Heart right ventricle (tissue), 16 donors: Measurements from ENCODE around the gene RNF213. TPM values are rescaled to one million over a fixed set of nuclear protein-coding genes. Genes with fewer than 3 reads are reported as not detected.

Experiments used
- ATAC-seq, 8 donors: fragments of 200-7000 bp; cut with Tn5 transposase; one replicate each; pipeline ENCODE4 v1.9.1; 2020; ENCODE audit warnings: mild to moderate bottlenecking in 8 of 8, moderate library complexity in 8 of 8, moderate number of reproducible peaks in 1 of 8
- DNase-seq, 2 donors: peaks; one replicate each; pipeline ENCODE4 v3.0.0-alpha.2; 2020
- H3K27ac ChIP-seq, 10 donors: fragments of 200-600 bp; sonication (generic) in 2 of 10; one replicate each; pipeline versions ENCODE4 v1.5.0 to v1.8.0; 2020 to 2022; ENCODE audit warnings: mild to moderate bottlenecking in 3 of 10
- H3K27me3 ChIP-seq, 7 donors: fragments of 200-600 bp; one replicate each; pipeline ENCODE4 v1.8.0; 2021 to 2022; ENCODE audit warnings: mild to moderate bottlenecking in 2 of 7
- H3K36me3 ChIP-seq, 9 donors: fragments of 200-600 bp; sonication (generic) in 1 of 9; one replicate each; pipeline versions ENCODE4 v1.5.0 to v1.8.0; 2020 to 2022; ENCODE audit warnings: mild to moderate bottlenecking in 2 of 9
- H3K4me1 ChIP-seq, 9 donors: fragments of 200-600 bp; sonication (generic) in 1 of 9; one replicate each; pipeline versions ENCODE4 v1.5.0 to v1.8.0; 2020 to 2022; ENCODE audit warnings: mild to moderate bottlenecking in 4 of 9
- H3K4me3 ChIP-seq, 10 donors: fragments of 200-600 bp; sonication (generic) in 2 of 10; one replicate each; pipeline versions ENCODE4 v1.5.0 to v1.8.0; 2020 to 2022; ENCODE audit warnings: mild to moderate bottlenecking in 7 of 10, moderate library complexity in 2 of 10
- H3K9me3 ChIP-seq, 11 donors: fragments of 200-600 bp in 10 of 11; sonication (generic) in 2 of 11; one replicate each; pipeline versions ENCODE4 v1.5.0 to v1.8.0; 2013 to 2022; ENCODE audit warnings: mild to moderate bottlenecking in 2 of 11, control low read depth in 1 of 11, moderate library complexity in 1 of 11
- WGBS, 2 donors: extraction: QIAGEN DNeasy Blood & Tissue Kit; methylation state at CpG; one replicate each; pipeline ENCODE4 v1.1.7; 2013; ENCODE audit warnings: inconsistent platforms in 1 of 2; 5-methylcytosine and 5-hydroxymethylcytosine counted together
- intact Hi-C, 10 donors: fragments of 100-400 bp; cut with DNase I; formaldehyde crosslinking; loops; one replicate each; pipeline versions ENCODE4 v1.11.1 to v1.14.2; 2022
- polyA plus RNA-seq, 2 donors: library from polyadenylated mRNA; stranded (reverse); fragments of 200-250 nt; gene quantifications; one replicate each; pipeline ENCODE4 v1.2.3, GENCODE V29; 2013
- total RNA-seq, 10 donors: library from RNA; stranded (reverse); fragmentation: NEBNext Ultra II Directional in 3 of 10; extraction: Animal tissue kit (Norgen Biotek cat#: 25700) in 3 of 10; gene quantifications; one replicate each; pipeline versions ENCODE4 v1.2.1 to v1.2.4, GENCODE V29; 2021 to 2023
- TF ChIP-seq, protein P1 (sequence below), 9 donors: fragments of 200-600 bp; sonication (generic) in 2 of 9; IDR thresholded peaks; one replicate each; pipeline versions ENCODE4 v1.5.0 to v1.8.0; 2021 to 2022; ENCODE audit warnings: antibody characterized with exemption in 9 of 9, mild to moderate bottlenecking in 5 of 9, moderate library complexity in 1 of 9
- donor health status: Arrhythmogenic right ventricular cardiomyopathy.
- donor health status: ischemic (EF 13 %, LVEDD 7.1; RV severe dilation, severe dysfunction).
- donor health status: healthy with polysubstance abuse.
- donor health status: DM: no; HTN: yes; CAD: no.
- donor health status: DM: no; HTN: no; CAD: no.
- donor health status: ischemic (EF 25% LVEDD 6.9; RV normal size, moderate dysfunction).
- donor health status: ischemic (EF 25% LVEDD 5.7; RV mildly dilated, moderate dysfunction).
- donor health status: healthy.
- donor health status: DM: yes; HTN: yes; CAD: no.
- donor health status: Ischemic cardiomyopathy.
- donor health status: ischemic (EF 35%, LVEDD 5.7; RV mildly dilated, moderate dysfunction).
- donor health status: nonischemic (EF 11% LVEDD 7.7; RV severe dilation, severe dysfunction).
- donor health status: DM: yes; HTN: yes; CAD: no.
- donor health status: PGD.
- donor health status: ischemic (EF 29% LVEDD 5.4; RV normal size, mild dysfunction).
- donor health status: nonischemic (EF 23%, LVEDD 6.1; RV moderate dilation, normal function).

RNF213 gene
- total and polyA plus RNA-seq, 12 donors, result 13.1 to 97.0 (median 31.7) TPM

DNA sequence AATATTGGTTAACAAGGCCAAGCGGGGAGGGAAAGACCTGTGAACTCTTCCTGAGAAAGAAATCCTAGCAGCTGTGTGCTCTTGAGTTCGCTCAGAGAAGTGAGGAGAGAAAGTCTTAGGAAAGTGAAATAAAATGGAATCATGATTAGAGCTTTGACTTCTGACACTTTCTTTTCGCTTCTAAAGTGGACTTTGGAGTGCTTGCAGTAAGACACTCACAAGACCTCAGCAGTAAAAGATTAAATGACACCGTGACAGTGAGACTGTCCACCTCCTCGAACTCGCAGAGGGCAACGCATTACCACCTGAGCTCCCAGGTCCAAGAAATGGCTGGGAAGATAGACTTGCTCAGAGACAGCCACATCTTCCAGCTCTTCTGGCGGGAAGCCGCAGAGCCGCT, 71.2 kb downstream of the RNF213 start:
- no peak overlapping the region for H3K27ac ChIP-seq
- no peaks in the 10 kb centered on the region for H3K9me3 ChIP-seq
- peaks cover 0 to 100% (median 85%) of the 10 kb centered on the region in 9 donors for H3K36me3 ChIP-seq
- 90 to 91% methylated on average over 10 of the region's 10 CpGs for WGBS, 2 donors
- no peak overlapping the region for H3K4me3 ChIP-seq
- ATAC-seq, result no peak
- no peak for DNase-seq
- TF ChIP-seq, protein P1, sequence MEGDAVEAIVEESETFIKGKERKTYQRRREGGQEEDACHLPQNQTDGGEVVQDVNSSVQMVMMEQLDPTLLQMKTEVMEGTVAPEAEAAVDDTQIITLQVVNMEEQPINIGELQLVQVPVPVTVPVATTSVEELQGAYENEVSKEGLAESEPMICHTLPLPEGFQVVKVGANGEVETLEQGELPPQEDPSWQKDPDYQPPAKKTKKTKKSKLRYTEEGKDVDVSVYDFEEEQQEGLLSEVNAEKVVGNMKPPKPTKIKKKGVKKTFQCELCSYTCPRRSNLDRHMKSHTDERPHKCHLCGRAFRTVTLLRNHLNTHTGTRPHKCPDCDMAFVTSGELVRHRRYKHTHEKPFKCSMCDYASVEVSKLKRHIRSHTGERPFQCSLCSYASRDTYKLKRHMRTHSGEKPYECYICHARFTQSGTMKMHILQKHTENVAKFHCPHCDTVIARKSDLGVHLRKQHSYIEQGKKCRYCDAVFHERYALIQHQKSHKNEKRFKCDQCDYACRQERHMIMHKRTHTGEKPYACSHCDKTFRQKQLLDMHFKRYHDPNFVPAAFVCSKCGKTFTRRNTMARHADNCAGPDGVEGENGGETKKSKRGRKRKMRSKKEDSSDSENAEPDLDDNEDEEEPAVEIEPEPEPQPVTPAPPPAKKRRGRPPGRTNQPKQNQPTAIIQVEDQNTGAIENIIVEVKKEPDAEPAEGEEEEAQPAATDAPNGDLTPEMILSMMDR (IDR thresholded peaks at IDR 0.05), result no peak
- H3K4me1 ChIP-seq, result no peaks in the 10 kb centered on the region
- H3K27me3 ChIP-seq, result no peaks in the 10 kb centered on the region
- intact Hi-C loops, result no loop called here

- Histone ChIP-seq H3K27me3 (no peaks in the 10 kb centered on the region), H3K27ac (no peak overlapping the region), H3K9me3 (no peaks in the 10 kb centered on the region), H3K36me3 (peaks cover 5 to 100% (median 72%) of the 10 kb centered on the region in 9 donors), H3K4me3 (no peak overlapping the region), H3K4me1 (no peaks in the 10 kb centered on the region)
- 92 to 93% methylated on average over 27 of the region's 27 CpGs for WGBS, 2 donors
- intact Hi-C loops, result no loop called here
- TF ChIP-seq, protein P1 (IDR thresholded peaks at IDR 0.05), result no peak
- no peak for ATAC-seq
- no peak for DNase-seq
These were observed 76.7 kb downstream of the RNF213 start for GRCh38 chr17:80337195-80337895.

DNA sequence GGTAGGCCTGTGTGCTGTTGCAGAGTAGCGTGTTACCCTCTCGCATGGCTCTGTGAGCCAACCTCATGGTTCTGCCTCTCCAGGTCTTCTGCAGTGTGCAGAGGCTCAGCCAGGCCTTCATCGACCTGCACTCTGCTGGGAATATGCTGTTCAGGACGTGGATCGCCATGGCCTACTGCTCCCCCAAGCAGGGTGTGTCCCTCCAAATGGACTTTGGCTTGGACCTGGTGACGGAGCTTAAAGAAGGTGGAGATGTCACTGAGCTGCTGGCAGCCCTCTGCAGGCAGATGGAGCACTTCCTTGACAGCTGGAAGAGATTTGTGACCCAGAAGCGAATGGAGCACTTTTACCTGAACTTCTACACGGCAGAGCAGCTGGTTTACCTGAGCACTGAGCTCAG, 78.5 kb downstream of the RNF213 start:
- TF ChIP-seq, protein P1 (IDR thresholded peaks at IDR 0.05), result no peak
- intact Hi-C loops, result no loop called here

DNA sequence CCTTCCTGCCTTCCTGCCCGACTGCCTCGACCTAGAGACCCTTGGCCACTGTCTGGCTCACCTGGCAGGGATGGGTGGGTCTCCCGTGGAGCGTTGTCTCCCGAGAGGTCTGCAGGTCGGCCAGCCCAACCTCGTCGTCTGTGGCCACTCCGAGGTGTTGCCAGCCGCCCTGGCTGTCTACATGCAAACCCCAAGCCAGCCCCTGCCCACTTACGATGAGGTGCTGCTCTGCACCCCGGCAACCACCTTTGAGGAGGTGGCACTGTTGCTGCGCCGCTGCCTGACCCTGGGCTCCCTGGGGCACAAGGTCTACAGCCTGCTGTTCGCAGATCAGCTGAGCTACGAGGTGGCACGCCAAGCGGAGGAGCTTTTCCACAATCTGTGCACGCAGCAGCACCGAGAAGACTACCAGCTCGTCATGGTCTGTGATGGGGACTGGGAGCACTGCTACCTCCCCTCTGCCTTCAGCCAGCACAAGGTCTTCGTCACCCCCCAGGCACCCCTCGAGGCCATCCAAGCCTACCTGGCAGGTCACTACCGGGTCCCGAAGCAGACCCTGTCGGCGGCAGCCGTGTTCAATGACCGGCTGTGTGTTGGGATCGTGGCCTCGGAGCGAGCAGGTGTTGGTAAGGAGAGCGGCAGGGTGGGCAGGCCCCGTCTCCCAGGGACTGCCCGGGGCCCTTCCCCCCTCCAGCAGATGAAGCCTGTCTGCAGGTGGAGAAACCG, 79.2 kb downstream of the RNF213 start:
- TF ChIP-seq, protein P1 (IDR thresholded peaks at IDR 0.05), result no peak
- 93 to 94% methylated on average over 36 of the region's 36 CpGs for WGBS, 2 donors
- no peak for DNase-seq
- H3K9me3 ChIP-seq, result no peaks in the 10 kb centered on the region
- H3K4me1 ChIP-seq, result no peaks in the 10 kb centered on the region
- intact Hi-C loops, result no loop called here
- no peak overlapping the region for H3K4me3 ChIP-seq
- no peaks in the 10 kb centered on the region for H3K27me3 ChIP-seq
- peak in 5 of 8 donors; percentile 14 to 38 (median 28) for ATAC-seq
- no peak overlapping the region for H3K27ac ChIP-seq
- H3K36me3 ChIP-seq, result peaks cover 5 to 100% (median 83%) of the 10 kb centered on the region in 9 donors

More for the DNA sequence above, 78.5 kb downstream of the RNF213 start:
- Histone ChIP-seq H3K27ac (no peak overlapping the region), H3K4me3 (no peak overlapping the region), H3K36me3 (peaks cover 5 to 100% (median 76%) of the 10 kb centered on the region in 9 donors), H3K27me3 (no peaks in the 10 kb centered on the region), H3K9me3 (no peaks in the 10 kb centered on the region), H3K4me1 (no peaks in the 10 kb centered on the region)
- WGBS, 2 donors, result 87 to 91% methylated on average over 8 of the region's 8 CpGs
- ATAC-seq (peak in 1 of 8 donors; percentile 25), DNase-seq (no peak)
